CD4-positive, alpha-beta T cell treated with Interleukin-4 for 1 hour (primary cell): ENCODE measurements around the gene ATP2A3.

ENCODE experiments used
- DNase-seq, 2 donors: peaks; one replicate each; pipeline ENCODE4 v3.0.0-alpha.2; 2020 to 2022

The ATP2A3 gene

DNA sequence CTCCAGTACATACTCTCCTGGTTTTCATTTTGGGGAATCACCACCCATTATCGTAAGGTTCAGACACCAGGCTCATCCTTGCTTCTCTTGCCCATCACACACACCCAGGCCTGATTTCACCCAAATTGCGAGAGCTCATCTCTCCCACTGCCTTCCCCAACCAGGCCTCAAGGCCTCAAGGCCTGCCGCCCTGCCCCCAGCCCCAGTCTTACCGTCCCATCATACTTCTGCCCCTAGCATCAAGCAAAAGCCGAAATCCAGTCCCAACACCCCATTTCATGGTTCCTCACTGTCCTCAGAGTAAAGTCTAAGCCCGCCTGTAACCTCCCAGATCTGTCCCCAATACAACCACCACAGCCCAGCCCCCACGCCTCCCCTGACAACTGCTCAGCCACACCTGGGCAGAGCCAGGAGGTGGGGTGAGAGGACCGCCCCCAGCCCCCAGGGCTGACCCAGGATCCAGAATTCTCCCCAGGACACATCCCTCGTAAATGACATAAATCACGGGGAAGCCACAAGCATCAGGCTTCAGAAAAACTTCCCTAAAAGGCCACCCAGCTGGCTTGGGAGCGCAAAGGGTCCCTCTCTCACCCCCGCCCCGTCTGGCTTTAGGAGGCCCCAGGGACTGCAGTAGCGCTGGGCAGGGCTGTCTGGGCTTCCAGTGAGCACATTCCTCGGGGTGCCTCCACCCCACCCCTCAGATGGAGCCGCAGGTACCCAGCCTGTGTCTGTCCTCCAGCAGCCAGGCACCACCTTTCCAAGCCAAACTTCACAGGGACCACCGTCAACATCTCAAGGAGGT is 38.4 kb downstream of the ATP2A3 start:
- DNase-seq: no peak

GRCh38 chr17:3924512-3925350 is 39.5 kb downstream of the ATP2A3 start:
- no peak for DNase-seq

- no peak for DNase-seq
These were observed 40.6 kb downstream of the ATP2A3 start for GRCh38 chr17:3923466-3924190.

GRCh38 chr17:3922765-3923164 is 41.5 kb downstream of the ATP2A3 start:
- DNase-seq: no peak

GRCh38 chr17:3921502-3922319 is 42.5 kb downstream of the ATP2A3 start:
- DNase-seq: no peak

GRCh38 chr17:3921006-3921405 is 43.2 kb downstream of the ATP2A3 start:
- no peak for DNase-seq

DNA sequence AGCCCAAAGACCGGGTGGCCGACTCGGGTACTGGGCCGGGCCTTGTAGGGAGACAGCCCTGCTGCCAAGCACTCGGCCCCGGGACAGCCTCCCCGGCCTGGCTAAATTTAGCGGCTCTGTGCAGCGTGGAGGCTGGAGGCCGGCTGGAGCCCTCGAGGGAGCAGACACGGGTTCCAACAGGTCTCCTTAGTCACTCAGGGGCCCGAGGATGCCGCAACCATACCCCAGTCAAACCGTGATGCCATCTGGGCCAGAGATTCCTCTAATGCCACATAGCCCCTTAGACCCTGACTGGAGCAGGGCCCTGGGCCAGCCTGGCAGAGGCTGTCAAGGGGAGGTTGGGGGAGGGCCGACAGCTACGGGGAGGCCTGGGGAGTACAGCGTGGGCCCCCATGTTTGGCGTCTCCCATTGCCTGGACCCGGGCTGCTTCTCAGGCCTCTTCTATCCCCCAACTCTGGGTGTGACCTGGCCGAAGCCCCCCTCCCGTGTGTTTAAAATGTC is 45.1 kb downstream of the ATP2A3 start:
- no peak for DNase-seq

GRCh38 chr17:3918372-3919122 is 45.7 kb downstream of the ATP2A3 start:
- no peak for DNase-seq

DNA sequence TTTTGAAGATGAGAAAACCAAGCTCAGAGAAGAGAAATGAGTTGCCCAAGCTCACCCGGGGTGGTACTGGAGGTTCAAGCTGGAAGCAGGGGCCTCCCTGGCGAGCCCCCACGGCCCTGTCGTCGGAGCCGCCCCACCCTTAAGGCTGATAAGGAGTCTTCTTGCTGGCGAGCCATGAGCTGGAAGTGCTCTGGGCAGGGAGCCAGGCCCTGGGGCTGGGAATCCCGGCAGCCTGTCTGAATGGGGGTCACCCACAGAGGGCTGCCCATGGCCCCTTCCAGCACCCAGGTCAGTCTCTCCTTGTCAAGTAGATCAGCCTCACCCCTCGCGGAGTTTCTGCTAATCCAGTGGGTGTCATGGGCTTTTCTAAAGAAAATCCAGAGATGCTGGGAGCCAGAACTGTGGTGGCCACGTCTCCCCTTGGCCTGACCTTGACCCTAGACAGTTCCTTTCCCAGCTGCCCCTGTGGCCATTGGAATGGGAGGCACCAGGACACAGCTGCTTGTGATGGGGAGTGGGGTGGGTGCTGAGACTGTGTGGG is 46.8 kb downstream of the ATP2A3 start:
- no peak for DNase-seq

- DNase-seq: no peak
These were observed 47.4 kb downstream of the ATP2A3 start for GRCh38 chr17:3916825-3917224.

DNA sequence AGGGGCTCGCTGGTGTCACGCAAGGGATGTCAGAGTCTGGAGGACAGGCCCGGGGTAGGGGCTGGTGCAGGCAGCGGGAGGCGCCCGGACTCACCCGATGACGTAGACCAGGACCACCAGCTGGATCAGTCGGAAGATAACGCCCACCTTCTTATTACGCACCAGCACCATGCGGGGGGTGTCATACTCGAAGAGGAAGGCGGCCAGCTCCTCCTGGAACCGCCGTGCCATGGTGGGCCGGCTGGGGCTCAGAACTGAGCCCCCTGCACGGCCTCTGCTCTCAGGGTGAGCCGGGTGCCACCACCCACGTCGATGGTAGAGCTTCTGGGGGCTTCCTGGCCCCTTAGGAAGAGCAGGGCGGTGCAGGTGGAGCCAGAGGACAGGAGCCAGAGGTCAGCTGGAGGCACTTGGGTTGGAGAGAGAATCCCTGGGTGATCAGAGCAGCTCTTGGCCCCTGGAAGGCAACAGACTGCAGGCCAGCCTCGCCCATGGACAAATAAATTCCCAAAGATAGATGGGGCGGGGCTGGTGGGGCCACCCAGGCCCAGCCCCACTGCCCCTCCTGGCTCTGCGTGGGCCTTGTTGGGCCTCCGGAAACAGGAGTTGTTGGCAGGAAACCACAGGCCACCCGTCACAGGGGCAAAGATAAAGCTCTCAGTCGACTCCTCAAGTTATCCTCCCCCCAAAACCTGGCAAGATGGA is 48.1 kb downstream of the ATP2A3 start, which contains the start of gene P2RX1:
Gene P2RX1, minus strand, starts transcription at position 471 of the 702 bp plus-strand sequence. Its CDS starts 240 bp downstream, at position 231.
- peak; percentile 41 to 75 for DNase-seq

DNA sequence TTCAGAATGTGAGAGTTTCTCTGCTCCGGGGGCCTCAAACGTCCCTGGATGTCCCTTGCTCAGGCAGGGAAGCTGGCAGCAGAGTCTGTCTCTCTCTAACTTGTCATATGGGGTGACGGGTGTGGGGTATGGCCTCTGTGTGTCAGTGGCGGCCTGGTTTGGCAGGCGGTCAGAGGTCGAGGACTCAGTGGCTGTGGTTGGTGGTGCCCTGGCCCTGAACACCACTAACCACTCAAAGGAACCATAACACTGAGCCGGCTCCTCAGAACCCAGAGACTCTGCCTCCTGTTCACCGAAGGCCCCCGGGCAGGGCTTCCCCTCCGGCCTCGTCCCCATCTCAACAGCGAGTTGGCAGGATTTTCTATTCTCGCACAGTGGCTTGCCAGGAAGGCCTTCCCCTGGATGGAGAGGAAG is 48.6 kb downstream of the ATP2A3 start:
- DNase-seq: peak in 1 of 2 donors; percentile 36

DNA sequence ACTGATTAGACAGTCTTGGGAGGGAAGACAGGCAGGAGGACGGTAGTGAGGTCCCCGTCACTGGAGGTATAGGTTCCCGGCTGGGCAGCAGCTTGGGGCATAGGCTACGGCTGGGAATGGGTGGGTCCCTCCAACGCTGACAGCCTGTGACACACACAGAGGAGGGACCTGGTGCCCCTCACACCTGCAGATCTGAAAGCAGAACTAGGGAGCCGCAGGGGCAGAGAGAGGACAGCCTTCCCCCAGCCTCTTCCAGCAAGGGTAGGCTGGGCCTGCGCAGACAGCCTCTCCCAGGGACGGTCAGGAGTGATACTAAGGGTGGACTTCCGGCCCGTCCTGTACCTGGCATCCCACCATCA is 49.9 kb downstream of the ATP2A3 start:
- DNase-seq: peak in 1 of 2 donors; percentile 82

DNA sequence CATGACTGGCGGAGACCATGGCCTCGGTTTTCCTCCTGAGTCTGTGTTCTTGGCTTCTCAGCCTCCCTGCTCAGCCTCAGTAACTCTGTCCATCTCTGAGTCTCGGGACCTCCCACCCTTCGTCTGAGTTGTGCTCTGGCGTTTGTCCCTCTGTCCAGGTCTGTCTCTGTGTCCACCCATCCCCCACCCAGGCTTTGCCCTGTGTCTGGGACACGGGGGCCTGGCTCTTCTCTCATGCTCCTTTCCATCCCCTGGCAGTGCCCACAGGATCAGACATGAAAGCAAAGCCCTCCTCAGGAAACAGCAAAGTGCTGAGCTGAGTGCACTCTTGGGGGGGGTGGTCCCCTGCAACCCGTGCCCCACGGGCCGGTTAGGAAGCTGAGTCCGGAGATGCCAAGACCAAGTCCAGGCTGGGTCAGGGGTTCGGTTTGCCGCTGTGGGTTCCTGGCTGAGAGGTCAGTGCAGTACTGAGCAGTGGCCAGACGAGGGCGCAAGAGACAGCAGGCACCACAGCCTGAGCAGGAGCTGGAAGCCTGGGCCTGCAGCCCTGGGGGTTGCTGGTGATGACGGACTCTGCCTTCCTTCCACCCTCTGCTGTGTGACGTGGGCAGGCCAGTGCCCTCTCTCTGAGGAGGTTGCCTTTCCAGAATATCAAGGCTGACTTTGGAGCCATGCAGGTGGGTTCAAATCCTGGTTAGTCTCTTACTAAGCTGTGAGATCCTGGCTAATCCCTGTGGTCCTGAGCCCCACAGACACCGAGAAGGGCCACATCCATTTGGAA is 50.5 kb downstream of the ATP2A3 start:
- DNase-seq: peak; percentile 80 to 88

DNA sequence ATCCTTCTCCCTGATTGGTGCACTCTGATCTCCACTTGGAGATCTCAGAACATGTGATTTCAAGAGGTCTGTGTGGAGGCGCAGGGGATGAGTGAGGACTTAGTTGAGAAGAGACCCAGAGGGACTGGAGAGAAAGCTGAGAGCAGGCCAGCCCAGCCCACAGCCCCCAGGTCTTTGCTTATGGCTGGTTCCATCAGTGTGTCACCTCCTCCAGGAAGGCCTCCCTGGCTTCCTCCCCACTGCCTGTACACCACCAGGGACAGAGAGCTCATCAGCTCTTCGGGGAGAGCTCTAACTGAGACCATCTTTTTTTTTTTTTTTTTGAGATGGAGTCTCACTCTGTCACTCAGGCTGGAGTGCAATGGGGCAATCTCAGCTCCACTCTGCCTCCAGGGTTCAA is 51.4 kb downstream of the ATP2A3 start:
- no peak for DNase-seq

DNA sequence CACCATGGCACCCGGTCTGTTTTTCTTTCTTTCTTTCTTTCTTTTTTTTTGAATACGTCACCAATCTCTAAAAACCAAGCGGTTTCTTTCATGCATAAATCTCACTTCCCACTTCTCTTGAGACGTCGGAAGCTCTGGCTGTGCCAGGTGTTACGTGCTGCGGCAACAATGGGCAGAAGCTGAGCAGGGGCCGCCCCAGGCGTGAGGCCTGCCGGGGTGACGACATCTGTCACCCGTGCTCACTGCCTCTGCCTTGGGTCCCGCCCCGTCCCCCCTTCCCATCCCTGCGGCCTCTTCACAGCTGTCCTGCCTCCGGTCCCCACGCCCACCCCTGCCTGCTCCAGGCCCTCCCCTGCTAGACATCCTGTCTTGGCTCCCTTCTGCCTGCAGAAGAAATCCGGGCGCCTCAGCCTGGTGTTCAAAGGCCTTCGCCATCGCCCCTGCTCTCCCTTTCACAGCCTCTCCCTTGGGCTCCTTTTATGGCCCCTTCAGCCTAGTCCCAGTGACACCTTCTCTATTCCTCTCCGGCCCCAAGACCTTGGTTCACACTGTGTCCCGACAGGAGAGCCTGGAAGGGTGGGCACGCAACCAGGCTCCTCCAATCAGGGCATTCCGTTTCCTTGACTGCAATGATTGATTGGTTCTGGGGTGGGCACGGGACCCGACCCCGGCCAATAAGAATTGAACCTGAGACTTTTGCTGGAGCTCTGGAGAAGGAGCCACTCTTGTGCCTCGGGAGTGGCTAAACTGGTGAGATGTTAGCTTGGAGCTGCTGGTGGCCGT is 52.8 kb downstream of the ATP2A3 start:
- peak; percentile 76 to 93 for DNase-seq

DNA sequence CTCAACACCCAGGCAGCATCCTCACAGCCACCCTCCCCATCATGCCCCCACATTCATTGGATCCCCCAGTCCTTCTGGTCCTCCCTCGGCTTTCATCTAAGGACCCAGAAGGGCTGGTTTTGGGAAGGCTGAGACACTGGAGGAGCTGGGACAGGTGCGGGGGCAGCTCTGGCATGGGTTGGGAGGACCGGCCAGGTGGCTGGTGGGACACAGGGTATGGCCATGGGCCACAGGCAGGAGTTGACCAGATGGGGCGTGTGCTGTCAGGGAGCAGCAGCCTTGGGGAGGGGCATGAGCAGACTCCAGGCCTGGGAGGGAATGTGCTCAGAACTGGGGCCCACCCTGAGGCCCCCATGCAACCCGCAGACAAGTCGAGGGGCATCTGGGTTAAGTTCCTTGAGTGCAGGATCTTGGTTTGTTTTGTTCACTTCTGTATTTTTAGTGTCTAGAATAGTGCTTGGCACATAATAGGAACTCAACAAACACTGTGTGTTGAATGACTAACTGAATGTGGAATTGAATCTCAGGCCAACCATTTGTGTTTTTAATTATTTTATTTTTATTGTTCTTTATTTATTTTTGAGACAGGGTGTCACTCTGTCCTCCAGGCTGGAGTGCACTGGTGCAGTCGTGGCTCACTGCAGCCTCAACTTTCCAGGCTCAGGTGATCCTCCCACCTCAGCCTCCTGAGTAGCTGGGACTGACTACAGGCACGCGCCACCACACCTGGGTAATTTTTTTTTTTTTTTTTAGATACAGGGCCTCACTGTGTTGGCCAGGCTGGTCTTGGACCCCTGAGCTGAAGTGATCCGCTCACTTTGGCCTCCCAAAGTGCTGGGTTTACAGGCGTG is 53.6 kb downstream of the ATP2A3 start:
- DNase-seq: no peak

GRCh38 chr17:3909257-3909656 is 55.0 kb downstream of the ATP2A3 start:
- no peak for DNase-seq
